GM21526 (cell line): Measurements from ENCODE around the gene PRH2.

ENCODE experiments used
- ATAC-seq: cut with Tn5 transposase; IDR thresholded peaks from one replicate; pipeline ENCODE4 v1.9.1; 2021; ENCODE audit warnings: moderate library complexity; ENCODE audit not compliant: unreplicated experiment, low FRiP score

PRH2 gene

DNA sequence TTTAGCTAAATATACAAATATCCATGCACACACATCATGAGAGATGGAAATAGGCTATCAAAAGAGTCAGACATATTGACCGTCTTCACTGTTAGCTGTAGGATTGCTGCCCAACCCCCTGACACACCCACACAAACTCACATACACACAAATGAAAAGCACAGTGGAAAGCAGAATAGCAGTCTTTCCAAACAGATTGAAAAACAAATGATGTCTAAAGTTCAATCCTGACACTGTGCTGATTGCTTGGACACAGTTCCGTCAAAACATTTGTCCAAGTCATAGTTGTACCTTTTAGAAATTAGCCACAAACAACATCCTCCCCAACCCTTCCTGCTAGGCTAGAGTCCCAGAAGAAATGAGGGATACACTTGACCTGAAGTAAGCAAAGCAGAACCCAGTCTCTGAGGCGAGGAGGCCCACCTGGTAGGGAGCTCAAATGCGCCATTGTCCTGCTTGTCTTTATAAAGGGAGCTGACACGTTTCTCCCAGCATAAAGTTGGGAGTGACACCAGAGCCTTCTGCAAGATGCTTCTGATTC lies at the start of gene PRH2:
TSS of gene PRH2 (plus strand) at position 491 of the 541 bp plus-strand sequence. CDS start at position 529, 38 bp downstream.
- ATAC-seq = no peak

DNA sequence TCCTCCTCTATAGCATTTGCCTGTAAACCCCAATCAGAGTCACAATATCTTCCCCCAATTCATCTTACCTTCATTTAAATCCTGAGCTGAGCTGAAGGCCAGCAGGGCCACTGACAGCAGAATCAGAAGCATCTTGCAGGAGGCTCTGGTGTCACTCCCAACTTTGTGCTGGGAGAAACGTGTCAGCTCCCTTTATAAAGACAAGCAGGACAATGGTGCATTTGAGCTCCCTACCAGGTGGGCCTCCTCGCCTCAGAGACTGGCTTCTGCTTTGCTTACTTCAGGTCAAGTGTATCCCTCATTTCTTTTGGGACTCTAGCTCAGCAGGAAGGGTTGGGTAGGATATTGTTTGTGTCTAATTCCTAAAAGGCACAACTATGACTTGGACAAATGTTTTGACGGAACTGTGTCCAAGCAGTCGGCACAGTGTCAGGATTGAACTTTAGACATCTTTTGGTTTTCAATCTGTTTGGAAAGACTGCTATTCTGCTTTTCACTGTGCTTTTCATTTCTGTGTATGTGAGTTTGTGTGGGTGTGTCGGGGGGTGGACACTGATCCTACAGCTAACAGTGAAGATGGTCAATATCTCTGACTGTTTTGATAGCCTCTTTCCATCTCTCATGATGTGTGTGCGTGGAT lies 44.8 kb upstream of the PRH2 start, which contains the start of gene PRH1:
TSS of gene PRH1 (minus strand) at position 170 of the 640 bp plus-strand sequence. CDS start at position 132, 38 bp downstream.
- no peak for ATAC-seq

DNA sequence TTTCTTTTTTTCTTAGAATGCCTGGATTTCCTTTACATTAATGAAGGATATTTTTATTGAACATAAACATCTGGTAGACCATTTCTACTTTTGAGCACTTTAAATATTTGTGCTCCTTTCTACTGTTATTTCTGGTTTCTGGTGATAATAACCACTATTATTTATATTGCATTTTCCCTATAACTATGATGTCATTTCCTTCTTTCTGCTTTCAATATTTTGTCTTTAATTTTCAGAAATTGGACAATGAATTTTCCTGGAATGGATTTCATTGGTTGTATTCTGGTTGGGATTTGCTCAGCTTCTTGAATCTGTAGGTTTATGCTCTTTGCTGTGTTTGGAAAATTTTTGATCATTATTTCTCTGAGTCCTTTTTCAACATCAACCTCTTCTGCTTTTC lies 39.8 kb upstream of the PRH2 start:
- no peak for ATAC-seq

DNA sequence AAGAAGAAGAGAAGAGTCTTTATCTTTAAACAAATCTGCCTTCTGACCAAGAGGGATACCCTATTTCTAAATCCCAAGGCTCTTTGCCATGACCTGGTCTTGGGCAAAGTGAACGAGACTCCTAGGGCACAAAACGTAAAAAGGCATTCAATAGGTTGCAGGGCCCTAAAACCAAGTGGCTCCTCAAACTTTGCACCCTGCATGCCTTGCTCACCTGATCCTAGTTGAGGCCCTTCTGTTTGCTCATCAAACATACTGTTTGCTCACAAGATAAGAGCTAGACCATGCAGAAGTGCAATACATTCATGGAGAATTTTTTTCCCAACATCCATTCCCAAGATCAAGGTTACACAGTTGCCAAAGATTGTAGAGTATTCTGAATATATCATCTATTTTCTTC lies 37.1 kb upstream of the PRH2 start:
- ATAC-seq = no peak

DNA sequence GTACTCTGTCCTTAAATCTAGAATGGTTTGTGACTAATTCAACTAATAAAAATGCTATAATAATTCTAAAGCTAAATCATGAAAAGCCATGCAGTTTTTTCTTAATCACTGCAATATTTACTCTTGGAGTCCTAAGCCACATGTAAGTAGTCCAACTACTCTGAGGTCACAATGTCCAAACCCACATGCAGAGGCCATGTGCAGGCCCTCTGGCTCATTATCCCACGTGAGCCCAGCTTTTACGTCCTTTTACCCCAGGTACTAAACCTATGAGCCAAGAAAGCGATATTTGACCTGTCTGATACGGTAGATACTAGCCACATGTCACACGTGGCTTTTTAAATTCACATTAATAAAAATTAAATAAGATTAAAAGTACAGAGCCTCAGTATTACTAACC lies 32.2 kb upstream of the PRH2 start:
- no peak for ATAC-seq

DNA sequence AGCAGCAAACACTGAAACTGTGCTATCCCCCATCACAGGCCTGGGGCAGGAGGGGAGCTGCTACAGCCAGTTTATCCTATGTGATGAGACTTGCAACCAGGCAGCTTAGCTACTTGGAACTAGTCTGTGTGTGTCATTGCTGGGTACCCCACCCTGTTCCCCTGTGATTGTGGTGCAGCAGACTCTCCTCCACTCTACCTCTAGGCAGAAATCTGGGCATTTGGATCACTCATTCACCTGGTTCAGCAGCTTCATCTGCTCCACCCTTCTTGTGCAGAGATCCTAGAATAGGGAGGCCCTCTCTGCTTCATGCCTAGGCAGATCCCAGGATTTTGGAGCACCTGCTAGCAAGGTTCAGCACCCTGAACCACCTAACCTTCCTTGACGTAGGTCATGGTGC lies 28.5 kb upstream of the PRH2 start:
- no peak for ATAC-seq

DNA sequence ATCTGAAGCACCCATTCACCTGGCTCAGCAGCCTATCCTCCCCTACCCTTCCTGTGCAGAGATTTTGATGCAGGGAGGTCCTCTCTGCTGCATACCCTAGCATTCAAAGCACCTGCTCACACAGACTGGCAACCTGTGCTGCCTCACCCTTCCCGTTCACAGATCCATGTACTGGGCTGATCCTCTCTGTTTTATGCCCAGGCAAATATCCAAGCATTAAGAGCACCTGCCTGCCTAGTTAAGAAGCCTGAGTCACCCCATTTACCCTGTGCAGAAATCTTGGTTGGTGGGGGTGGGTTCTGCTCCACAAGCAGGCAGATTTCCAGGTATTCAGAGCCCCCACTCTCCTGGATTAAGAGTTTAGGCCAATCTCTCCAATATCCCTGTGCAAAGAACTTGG lies 28.1 kb upstream of the PRH2 start:
- no peak for ATAC-seq

DNA sequence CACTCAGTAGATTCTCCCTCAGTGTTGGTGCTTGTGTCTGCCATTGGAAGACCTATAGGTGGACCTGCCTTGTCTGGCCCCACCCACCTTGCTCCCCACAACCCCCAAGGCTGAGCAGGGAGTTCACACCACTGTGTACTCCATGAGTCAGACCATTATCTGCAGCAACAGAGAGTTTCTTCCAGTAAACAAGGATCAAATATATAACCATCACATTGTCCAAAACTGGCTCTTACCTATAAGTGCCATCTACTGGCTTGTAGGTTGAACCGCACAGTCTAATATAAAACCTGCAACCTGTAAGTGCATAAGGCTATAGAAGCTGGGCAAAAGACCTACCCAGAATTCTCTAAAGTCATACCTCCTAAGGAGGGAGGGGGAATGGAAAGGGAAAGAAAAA lies 27.6 kb upstream of the PRH2 start:
- no peak for ATAC-seq

DNA sequence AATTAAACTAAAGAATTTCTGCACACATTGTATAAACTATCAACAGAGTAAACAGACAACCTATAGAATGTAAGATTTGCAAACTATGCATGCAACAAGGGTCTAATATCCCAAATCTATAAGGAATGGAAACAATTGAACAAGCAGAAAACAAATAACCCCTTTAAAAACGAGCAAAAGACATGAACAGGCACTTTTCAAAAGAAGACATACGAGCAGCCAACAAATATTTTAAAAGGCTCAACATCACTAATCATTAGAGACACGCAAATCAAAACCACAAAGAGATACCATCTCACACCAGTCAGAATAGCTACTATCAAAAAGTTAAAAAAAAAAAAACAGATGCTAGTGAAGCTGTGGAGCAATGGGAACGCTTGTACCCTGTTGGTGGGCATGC lies 24.4 kb upstream of the PRH2 start:
- no peak for ATAC-seq

DNA sequence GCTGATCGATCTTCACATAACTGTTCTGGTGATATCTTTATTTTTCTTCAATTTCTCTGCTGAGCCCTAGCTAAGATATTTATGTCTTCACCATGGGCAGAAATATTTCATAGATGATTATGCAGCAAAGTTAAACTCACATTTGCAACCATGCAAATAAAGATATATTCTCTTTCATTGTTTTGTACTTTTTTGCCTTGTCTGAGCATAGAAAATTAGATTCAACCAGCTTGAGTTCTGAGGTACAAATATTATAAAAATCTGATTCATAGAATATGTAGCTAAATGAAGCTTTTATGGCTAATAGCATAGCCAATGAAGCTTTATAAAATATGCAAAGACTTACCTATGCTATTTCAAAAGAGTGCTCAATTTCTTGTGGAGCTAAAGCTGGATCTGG lies 19.6 kb upstream of the PRH2 start, which contains the start of gene TAS2R13:
TSS of gene TAS2R13 (minus strand) at position 101 of the 400 bp plus-strand sequence. CDS start 264 bp downstream, outside the sequence.
- ATAC-seq = no peak

DNA sequence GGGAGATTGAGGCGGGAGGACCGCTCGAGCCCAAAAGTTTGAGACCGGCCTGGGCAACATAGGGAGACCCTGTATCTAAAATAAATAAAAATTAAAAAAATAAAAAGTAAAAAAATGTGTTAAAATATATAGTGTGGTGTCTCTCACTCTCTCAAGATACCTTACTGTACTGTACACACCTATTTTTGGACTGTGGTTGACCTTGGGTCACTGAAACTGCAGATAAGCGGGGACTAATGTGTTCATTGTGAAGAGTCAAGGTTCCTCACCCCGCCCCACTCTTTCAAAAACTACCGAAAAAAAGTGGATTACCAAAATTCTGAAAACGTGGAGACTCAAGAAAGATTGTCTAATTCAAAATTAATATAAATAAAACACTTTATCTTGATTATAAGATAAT lies 18.7 kb upstream of the PRH2 start:
- ATAC-seq = no peak

DNA sequence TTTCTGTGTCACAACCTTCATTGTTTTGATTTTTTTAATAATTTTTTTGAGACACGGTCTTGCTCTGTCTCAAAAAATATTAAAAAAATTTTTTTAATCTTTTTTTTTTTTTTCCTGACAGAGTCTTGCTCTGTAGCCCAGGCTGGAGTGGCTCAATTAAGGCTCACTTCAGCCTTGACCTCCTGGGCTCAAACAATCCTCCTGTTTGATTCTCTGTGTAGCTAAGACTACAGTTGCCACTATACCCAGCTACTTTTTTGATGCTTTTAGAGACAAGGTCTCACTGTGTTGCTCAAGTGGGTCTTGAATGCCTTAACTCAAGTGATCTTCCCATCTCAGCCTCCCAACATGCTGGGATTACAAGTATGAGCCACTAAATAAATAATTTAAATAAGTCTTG lies 9.2 kb upstream of the PRH2 start:
- ATAC-seq = no peak

DNA sequence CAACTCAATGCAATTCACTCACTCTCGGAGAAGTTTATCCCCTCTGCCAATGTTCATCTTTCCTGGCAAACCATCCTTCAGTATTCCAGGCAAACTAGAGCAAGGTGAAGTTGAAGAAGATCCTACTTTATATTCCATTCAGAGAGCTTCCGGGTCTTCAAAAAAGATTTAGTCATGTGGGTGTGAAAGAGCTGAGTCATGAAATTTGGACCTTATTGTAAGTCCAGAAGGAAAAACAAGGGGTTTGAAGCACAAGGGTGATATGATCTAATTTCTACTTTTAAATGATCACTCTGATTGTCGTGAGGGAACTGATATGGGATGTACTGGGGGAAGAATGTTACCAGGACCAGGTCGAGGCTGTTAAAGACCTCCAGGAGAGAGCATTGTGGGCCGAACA lies 2.8 kb upstream of the PRH2 start:
- ATAC-seq = no peak

DNA sequence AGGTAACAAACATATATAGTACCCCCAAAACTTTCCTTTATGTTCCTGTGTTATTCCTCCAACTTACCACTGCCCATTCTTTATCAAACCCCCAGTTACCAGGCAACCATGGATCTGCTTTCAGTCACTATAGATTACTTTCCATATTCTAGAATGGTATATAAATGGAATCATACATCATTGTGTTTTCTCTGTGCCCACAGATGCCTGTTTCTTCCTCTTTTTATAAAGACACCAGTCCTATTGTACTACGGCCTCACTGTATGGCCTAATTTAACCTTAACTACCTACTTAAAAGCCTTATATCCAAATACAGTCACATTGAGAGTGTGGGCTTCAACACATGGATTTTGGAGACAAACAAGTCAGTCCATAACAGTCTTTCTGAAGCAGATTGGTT lies 7.5 kb downstream of the PRH2 start:
- no peak for ATAC-seq

DNA sequence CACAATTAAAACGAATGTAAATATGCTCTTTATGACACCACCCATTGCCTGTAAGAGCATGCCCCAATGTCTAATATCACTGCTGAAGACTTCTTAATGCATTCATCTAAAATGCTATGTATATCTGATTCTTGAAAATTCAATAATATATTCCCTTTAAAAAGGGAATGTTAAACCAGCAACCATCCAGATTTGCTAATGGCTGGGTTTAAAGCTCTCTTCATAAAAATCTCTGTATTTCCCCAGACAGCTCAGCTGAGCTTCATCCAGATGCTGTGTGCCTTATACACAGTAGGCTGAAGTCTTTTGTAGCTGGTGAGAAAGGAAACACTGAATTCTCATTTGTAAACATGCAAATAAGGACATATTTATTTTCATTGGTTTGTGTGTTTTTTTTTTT lies 10.1 kb downstream of the PRH2 start, which contains the start of gene TAS2R14:
TSS of gene TAS2R14 (minus strand) at position 101 of the 400 bp plus-strand sequence. CDS start at position 45, 56 bp downstream.
- no peak for ATAC-seq

DNA sequence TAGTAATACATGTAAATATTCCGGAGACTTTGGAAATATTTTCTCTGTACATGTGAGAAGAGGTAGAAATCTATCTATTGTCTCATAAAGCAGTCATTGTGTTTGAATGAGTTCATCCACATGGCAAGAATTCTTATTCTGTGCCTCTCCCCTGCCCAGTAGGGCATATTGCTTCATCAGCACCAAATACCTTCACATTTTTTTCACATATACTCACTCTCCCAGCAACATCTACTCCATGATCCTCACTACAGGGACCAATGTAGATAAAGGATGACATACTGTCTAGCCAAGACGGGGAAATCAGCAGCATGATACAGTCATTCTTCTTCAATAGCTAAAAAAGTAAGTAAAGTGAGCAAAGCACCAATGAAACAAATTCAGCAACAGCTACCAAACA lies 11.4 kb downstream of the PRH2 start:
- no peak for ATAC-seq

DNA sequence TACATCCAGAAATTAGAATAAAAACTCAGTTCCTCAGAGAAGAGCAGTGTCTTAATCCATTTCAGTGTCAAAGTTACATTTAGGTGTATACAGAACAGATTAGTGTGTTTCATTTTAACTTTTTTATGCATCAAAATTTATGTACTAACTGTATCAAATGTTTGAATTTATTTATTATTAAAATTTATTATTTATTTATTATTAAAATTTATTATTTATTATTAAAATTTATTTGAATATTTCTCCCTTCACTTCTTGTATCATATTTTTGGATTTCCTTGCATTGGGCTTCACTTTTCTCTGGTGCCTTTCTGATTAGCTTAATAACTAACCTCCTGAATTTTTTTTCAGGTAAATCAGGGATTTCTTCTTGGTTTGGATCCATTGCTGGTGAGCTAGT lies 12.3 kb downstream of the PRH2 start:
- no peak for ATAC-seq

DNA sequence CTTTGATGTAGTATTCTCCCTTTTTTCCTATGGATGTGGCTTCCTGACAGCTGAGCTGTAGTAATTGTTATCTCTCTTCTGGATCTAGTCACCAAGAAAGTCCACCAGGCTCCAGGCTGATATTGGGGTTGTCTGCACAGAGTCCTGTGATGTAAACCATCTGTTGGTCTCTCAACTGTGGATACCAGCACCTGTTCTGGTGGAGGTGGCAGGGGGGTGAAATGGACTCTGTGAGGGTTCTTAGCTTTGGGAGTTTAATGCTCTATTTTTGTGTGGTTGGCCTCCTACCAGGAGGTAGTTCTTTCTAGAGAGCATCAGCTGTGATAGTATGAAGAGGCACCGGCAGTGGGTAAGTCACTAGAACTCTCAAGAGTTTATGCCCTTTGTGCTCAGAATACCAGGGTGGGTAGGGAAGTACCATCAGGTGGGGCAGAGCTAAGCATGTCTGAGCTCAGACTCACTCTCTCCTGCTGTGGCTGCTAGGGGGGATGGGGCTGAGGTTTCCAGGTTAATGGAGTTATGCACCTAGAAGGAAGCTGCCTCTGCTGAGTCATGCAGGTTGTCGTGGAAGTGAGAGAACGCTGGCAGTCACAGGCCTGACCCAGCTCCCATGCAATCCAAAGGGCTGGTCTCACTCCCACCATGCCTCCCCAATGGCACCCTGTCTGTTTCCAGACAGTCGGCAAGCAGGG lies 13.0 kb downstream of the PRH2 start:
- no peak for ATAC-seq

DNA sequence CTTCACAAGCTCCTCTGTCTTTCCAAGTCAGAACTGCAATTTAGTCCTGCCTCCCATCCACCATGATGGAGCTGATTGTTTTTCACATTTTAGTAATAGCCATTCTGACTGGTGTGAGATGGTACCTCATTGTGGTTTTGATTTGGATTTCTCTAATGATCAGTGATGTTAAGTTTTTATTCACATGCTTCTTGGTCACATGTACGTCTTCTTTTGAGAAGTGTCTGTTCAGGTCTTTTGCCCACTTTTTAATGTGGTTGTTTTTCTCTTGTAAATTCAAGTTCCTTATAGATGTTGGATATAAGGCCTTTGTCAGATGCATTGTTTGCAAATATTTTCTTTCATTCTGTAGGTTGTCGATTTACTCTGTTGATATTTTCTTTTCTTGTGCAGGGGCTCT lies 14.1 kb downstream of the PRH2 start:
- no peak for ATAC-seq

DNA sequence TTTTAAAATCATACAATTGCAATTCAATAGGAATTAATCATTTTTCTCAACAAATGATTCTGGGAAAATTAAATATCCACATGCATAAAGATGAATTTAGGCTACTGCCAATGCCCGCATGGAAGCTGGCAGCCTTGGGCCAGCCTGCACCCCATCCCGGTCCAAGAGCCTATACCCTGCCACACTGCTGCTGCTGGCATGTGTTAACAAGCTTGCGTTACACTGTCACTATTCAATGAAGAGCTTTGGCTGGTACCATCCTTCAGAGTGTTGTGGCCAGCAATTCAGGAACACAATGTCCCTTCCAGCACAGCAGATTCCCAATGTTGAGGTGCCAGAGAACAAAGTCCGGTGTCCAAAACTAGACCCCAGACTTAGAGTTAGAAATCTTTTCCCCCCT lies 23.6 kb downstream of the PRH2 start:
- ATAC-seq = no peak

DNA sequence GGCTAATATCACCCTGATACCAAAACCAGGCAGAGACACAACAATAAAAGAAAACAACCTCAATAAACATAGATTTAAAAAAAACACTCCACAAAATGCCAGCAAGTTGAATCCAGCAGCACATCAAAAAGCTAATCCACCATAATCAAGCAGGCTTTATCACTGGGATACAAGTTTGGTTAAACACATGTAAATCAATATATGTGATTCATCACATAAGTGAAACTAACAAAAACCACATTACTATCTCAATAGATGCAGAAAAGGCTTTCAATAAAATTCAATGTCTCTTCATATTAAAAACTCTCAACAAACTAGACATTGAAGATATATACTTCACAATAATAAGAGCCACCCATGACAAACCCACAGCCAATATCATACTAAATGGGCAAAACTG lies 27.0 kb downstream of the PRH2 start:
- ATAC-seq = no peak

DNA sequence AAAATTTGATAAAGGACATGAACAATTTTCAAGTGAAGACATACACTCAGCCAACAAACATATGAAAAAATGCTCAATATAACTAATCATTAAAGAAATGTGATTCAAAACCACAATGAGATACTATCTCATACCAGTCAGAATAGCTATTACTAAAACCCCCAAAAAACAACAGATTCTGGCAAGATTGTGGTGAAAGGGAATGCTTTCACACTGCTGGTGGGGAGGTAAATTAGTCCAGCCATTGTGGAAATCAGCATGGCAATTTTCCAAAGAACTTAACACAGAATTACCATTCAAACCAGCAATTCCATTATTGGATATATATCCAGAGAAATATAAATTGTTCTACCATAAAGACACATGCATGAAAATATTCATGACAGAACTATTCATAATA lies 28.7 kb downstream of the PRH2 start:
- no peak for ATAC-seq
